Keratinocyte (primary cell): Measurements from ENCODE around the gene BANF2. TPM values are rescaled to one million over a fixed set of nuclear protein-coding genes. Genes with fewer than 3 reads are reported as not detected.

Experiments used
- DNase-seq: peaks from one replicate; pipeline ENCODE4 v3.0.0-alpha.2; 2011; ENCODE audit warnings: low read depth, missing footprints, low spot score
- FAIRE-seq: peaks from 2 replicates; lab custom pipeline; 2011; peaks lifted over from hg19 to GRCh38; lab: Jason Lieb, UNC
- H2AFZ ChIP-seq: 2 replicates; pipeline ENCODE4 v1.6.0; 2012; ENCODE audit warnings: low read length, control low read depth, inconsistent platforms; ENCODE audit not compliant: control insufficient read depth
- H3K27ac ChIP-seq: 2 replicates; pipeline ENCODE4 v1.5.1; 2011; ENCODE audit warnings: low read length; ENCODE audit not compliant: control insufficient read depth, insufficient read depth
- H3K27me3 ChIP-seq: 3 replicates; pipeline ENCODE4 v1.6.0; 2011; ENCODE audit warnings: low read length; ENCODE audit not compliant: control insufficient read depth, insufficient read depth; ENCODE audit errors: extremely low read depth
- H3K36me3 ChIP-seq, 2 experiments: 2 replicates in 1 of 2; 3 replicates in 1 of 2; pipeline ENCODE4 v1.5.1; 2011; ENCODE audit warnings: low read length in 2 of 2, mild to moderate bottlenecking in 1 of 2; ENCODE audit not compliant: control insufficient read depth in 2 of 2, insufficient read depth in 2 of 2; ENCODE audit errors: extremely low read depth in 1 of 2
- H3K4me1 ChIP-seq: 3 replicates; pipeline ENCODE4 v1.5.1; 2011; ENCODE audit warnings: low read length; ENCODE audit not compliant: control insufficient read depth, insufficient read depth; ENCODE audit errors: extremely low read depth
- H3K4me2 ChIP-seq: 3 replicates; pipeline ENCODE4 v1.6.0; 2011; ENCODE audit warnings: low read depth, low read length; ENCODE audit not compliant: control insufficient read depth, insufficient read depth; ENCODE audit errors: extremely low read depth
- H3K4me3 ChIP-seq, 3 experiments: fragments of 200-600 bp in 1 of 3; sonication (generic) in 1 of 3; 2 replicates in 2 of 3; 3 replicates in 1 of 3; pipeline ENCODE4 v1.5.1; 2011 to 2016; ENCODE audit warnings: low read length in 3 of 3, mild to moderate bottlenecking in 3 of 3, control low read depth in 2 of 3, inconsistent platforms in 1 of 3, low read depth in 1 of 3, mixed read lengths in 1 of 3, mixed run types in 1 of 3, moderate library complexity in 1 of 3; ENCODE audit not compliant: control insufficient read depth in 2 of 3, insufficient read depth in 2 of 3; ENCODE audit errors: extremely low read depth in 1 of 3
- H3K79me2 ChIP-seq: 2 replicates; pipeline ENCODE4 v1.6.0; 2012; ENCODE audit warnings: low read length; ENCODE audit not compliant: control insufficient read depth, insufficient read depth
- H3K9ac ChIP-seq: 3 replicates; pipeline ENCODE4 v1.6.0; 2011; ENCODE audit warnings: low read length; ENCODE audit not compliant: control insufficient read depth, insufficient read depth; ENCODE audit errors: extremely low read depth
- H3K9me1 ChIP-seq: 3 replicates; pipeline ENCODE4 v1.6.0; 2011; ENCODE audit warnings: low read length; ENCODE audit not compliant: control insufficient read depth, insufficient read depth; ENCODE audit errors: extremely low read depth
- H3K9me3 ChIP-seq: 2 replicates; pipeline ENCODE4 v1.5.1; 2012; ENCODE audit warnings: low read depth, low read length; ENCODE audit not compliant: control insufficient read depth
- H4K20me1 ChIP-seq: 3 replicates; pipeline ENCODE4 v1.6.0; 2011; ENCODE audit warnings: low read length; ENCODE audit not compliant: control insufficient read depth, insufficient read depth; ENCODE audit errors: extremely low read depth
- CTCF ChIP-seq, 3 experiments: IDR thresholded peaks in 1 of 3; conservative IDR thresholded peaks in 1 of 3; optimal IDR thresholded peaks in 1 of 3; 2 replicates in 2 of 3; 3 replicates in 1 of 3; pipeline versions ENCODE3 to v1.5.1; 2011; ENCODE audit warnings: low read length in 3 of 3, mild to moderate bottlenecking in 3 of 3, moderate library complexity in 2 of 3, control low read depth in 1 of 3, inconsistent platforms in 1 of 3; ENCODE audit not compliant: insufficient read depth in 2 of 3; ENCODE audit errors: extremely low read depth in 1 of 3
- EZH2 ChIP-seq: IDR thresholded peaks from one replicate; pipeline ENCODE4 v1.6.1; 2012; ENCODE audit warnings: inconsistent platforms, mild to moderate bottlenecking, low read length, moderate library complexity
- dilution Hi-C: fragments of 300-500 bp; cut with MboI; formaldehyde crosslinking; loops from one replicate; pipeline ENCODE4 v1.7.0; 2020; ENCODE audit warnings: low sequenced_read_pairs; ENCODE audit not compliant: extremely low pct_ligation_motif_present
- polyA plus RNA-seq, 5 experiments: library from polyadenylated mRNA; depleted of rRNA in 3 of 5; stranded (reverse) in 3 of 5; stranded (forward) in 1 of 5; unstranded in 1 of 5; fragments of >200 nt; gene quantifications; 1 replicate in 1 of 5; 2 replicates in 3 of 5; 3 replicates in 1 of 5; pipeline versions ENCODE4 v1.2.1 to v1.2.3, GENCODE V29; 2011 to 2012; ENCODE audit warnings: missing spikeins in 2 of 5, low read depth in 1 of 5, low replicate concordance in 1 of 5

BANF2 gene
- polyA plus RNA-seq, 1 donor (not counting 4 experiments of a cell fraction or from before 2014, with no cell fraction given) = not detected

- FAIRE-seq = no peak
Measured at GRCh38 chr20:17687800-17688199, 12.0 kb upstream of the BANF2 start.

GRCh38 chr20:17688965-17689364 lies 10.8 kb upstream of the BANF2 start:
- no peaks in the 10 kb centered on the region for H3K9me3 ChIP-seq
- H3K4me2 ChIP-seq = no peak overlapping the region

More at GRCh38 chr20:17687800-17688199, 12.0 kb upstream of the BANF2 start:
- peaks cover 1% of the 10 kb centered on the region for H3K4me1 ChIP-seq
- no peak overlapping the region for H3K27ac ChIP-seq
- H3K9me3 ChIP-seq = no peaks in the 10 kb centered on the region
- no peak overlapping the region for H2AFZ ChIP-seq
- no peaks in the 10 kb centered on the region for H3K9me1 ChIP-seq
- H3K4me3 ChIP-seq = no peak overlapping the region
- H3K36me3 ChIP-seq = no peaks in the 10 kb centered on the region
- DNase-seq = no peak
- no peak for TF ChIP-seq CTCF (optimal IDR thresholded peaks at IDR 0.05 in 1 of 3, IDR thresholded peaks at IDR 0.05 in 1 of 3, conservative IDR thresholded peaks at IDR 0.05 in 1 of 3; ENCODE audit: extremely low read depth in 1 of 3, insufficient read depth in 2 of 3, low read length in 3 of 3)
- no peak for TF ChIP-seq EZH2
- no peaks in the 10 kb centered on the region for H3K79me2 ChIP-seq
- dilution Hi-C loops = no loop called here
- no peak overlapping the region for H3K4me2 ChIP-seq
- no peak overlapping the region for H3K9ac ChIP-seq
- no peaks in the 10 kb centered on the region for H4K20me1 ChIP-seq
- H3K27me3 ChIP-seq = peaks cover 36% of the 10 kb centered on the region

More at GRCh38 chr20:17688965-17689364, 10.8 kb upstream of the BANF2 start:
- H3K36me3 ChIP-seq = no peaks in the 10 kb centered on the region
- DNase-seq (no peak), FAIRE-seq (no peak)
- no peak overlapping the region for H3K27ac ChIP-seq
- TF ChIP-seq CTCF (optimal IDR thresholded peaks at IDR 0.05 in 1 of 3, IDR thresholded peaks at IDR 0.05 in 1 of 3, conservative IDR thresholded peaks at IDR 0.05 in 1 of 3; ENCODE audit: extremely low read depth in 1 of 3, insufficient read depth in 2 of 3, low read length in 3 of 3) = no peak
- TF ChIP-seq EZH2 = no peak
- H2AFZ ChIP-seq = no peak overlapping the region
- no peaks in the 10 kb centered on the region for H3K79me2 ChIP-seq
- H3K9me1 ChIP-seq = no peaks in the 10 kb centered on the region
- H4K20me1 ChIP-seq = no peaks in the 10 kb centered on the region
- H3K27me3 ChIP-seq = peaks cover 33% of the 10 kb centered on the region
- H3K9ac ChIP-seq = no peak overlapping the region
- H3K4me3 ChIP-seq = no peak overlapping the region
- peaks cover 8% of the 10 kb centered on the region for H3K4me1 ChIP-seq
- dilution Hi-C loops = no loop called here
